Liver (tissue), 3 donors: ENCODE results near the gene MAN1A2.

Experiments
- CTCF ChIP-seq: fragments of 150-350 bp; IDR thresholded peaks from 2 replicates; pipeline ENCODE4 v1.5.1; 2017; ENCODE audit warnings: improper control_type of control experiment, low read depth, low read length; ENCODE audit not compliant: missing input control
- JUND ChIP-seq, 2 donors: IDR thresholded peaks; 2 replicates each; pipeline ENCODE4 v1.6.1; 2016; ENCODE audit warnings: antibody characterized with exemption in 2 of 2
- REST ChIP-seq: IDR thresholded peaks from 2 replicates; pipeline ENCODE4 v1.6.1; 2016; ENCODE audit warnings: antibody characterized with exemption, mild to moderate bottlenecking
- donor health status: healthy.
- donor health status: healthy.

GRCh38 chr1:117387060-117387633 lies 19.9 kb downstream of the MAN1A2 start:
- TF ChIP-seq CTCF (no peak), JUND (IDR thresholded peaks at IDR 0.05) (no peak), REST (no peak)
